Nephron (organoid): Measurements from ENCODE around the gene ZBP1.

Source experiments
- H3K27ac Mint-ChIP-seq, 3 experiments: 2 replicates each; pipeline ENCODE4 v1.8.0; 2020; ENCODE audit warnings: mixed read lengths in 3 of 3, mild to moderate bottlenecking in 2 of 3, moderate library complexity in 1 of 3
- H3K27me3 Mint-ChIP-seq: 2 replicates; pipeline ENCODE4 v1.8.0; 2021; ENCODE audit warnings: low read depth, mild to moderate bottlenecking, moderate library complexity, mixed read lengths
- H3K36me3 Mint-ChIP-seq: 2 replicates; pipeline ENCODE4 v1.8.0; 2020; ENCODE audit warnings: low read depth, mixed read lengths
- H3K4me1 Mint-ChIP-seq: 2 replicates; pipeline ENCODE4 v1.8.0; 2020; ENCODE audit warnings: mixed read lengths
- H3K4me3 Mint-ChIP-seq, 3 experiments: 2 replicates each; pipeline ENCODE4 v1.8.0; 2020; ENCODE audit warnings: mild to moderate bottlenecking in 3 of 3, mixed read lengths in 3 of 3, moderate library complexity in 2 of 3
- H3K9me3 Mint-ChIP-seq: 2 replicates; pipeline ENCODE4 v1.8.0; 2020; ENCODE audit warnings: mixed read lengths
- CTCF ChIP-seq, 3 experiments: fragments of 200-600 bp; sonication (generic); IDR thresholded peaks; one replicate each; pipeline ENCODE4 v1.5.0; 2021; ENCODE audit warnings: antibody characterized with exemption in 3 of 3; ENCODE audit not compliant: unreplicated experiment in 3 of 3

Gene ZBP1

GRCh38 chr20:57561356-57562279 lies 58.6 kb downstream of the ZBP1 start:
- peak overlapping the region in 1 of 3 experiments; percentile 10 for H3K4me3 Mint-ChIP-seq
- H3K9me3 Mint-ChIP-seq: no peaks in the 10 kb centered on the region
- no peak for TF ChIP-seq CTCF (IDR thresholded peaks at IDR 0.05; ENCODE audit: unreplicated experiment in 3 of 3)
- H3K36me3 Mint-ChIP-seq: peaks cover 13% of the 10 kb centered on the region
- peaks cover 12% of the 10 kb centered on the region for H3K4me1 Mint-ChIP-seq
- peaks cover 51% of the 10 kb centered on the region for H3K27me3 Mint-ChIP-seq
- peak overlapping the region in 1 of 3 experiments; percentile 89 for H3K27ac Mint-ChIP-seq

- H3K9me3 Mint-ChIP-seq: no peaks in the 10 kb centered on the region
- peak within 1 kb of the TSS in 2 of 3 experiments; percentile 49 to 74 for H3K4me3 Mint-ChIP-seq
- TF ChIP-seq CTCF (IDR thresholded peaks at IDR 0.05; ENCODE audit: unreplicated experiment in 3 of 3): no peak
- H3K36me3 Mint-ChIP-seq: peaks cover 13% of the 10 kb centered on the region
- H3K27ac Mint-ChIP-seq: peak within 1 kb of the TSS in 2 of 3 experiments; percentile 68 to 89
- peaks cover 12% of the 10 kb centered on the region for H3K4me1 Mint-ChIP-seq
- H3K27me3 Mint-ChIP-seq: peaks cover 55% of the 10 kb centered on the region
Observed at GRCh38 chr20:57560554-57561355, 59.5 kb downstream of the ZBP1 start, which contains the start of gene PCK1. TSS of gene PCK1 (plus strand) at chr20:57561110. CDS start at chr20:57561412, 302 bp downstream.

- H3K4me1 Mint-ChIP-seq: peaks cover 12% of the 10 kb centered on the region
- no peak for TF ChIP-seq CTCF (IDR thresholded peaks at IDR 0.05; ENCODE audit: unreplicated experiment in 3 of 3)
- H3K27me3 Mint-ChIP-seq: peaks cover 62% of the 10 kb centered on the region
- H3K27ac Mint-ChIP-seq: peak overlapping the region in 1 of 3 experiments; percentile 89
- H3K4me3 Mint-ChIP-seq: no peak overlapping the region
- peaks cover 12% of the 10 kb centered on the region for H3K36me3 Mint-ChIP-seq
- H3K9me3 Mint-ChIP-seq: no peaks in the 10 kb centered on the region
Observed at GRCh38 chr20:57559658-57560553, 60.3 kb downstream of the ZBP1 start.

- Mint-ChIP-seq H3K4me3 (no peak overlapping the region), H3K36me3 (peaks cover 8% of the 10 kb centered on the region), H3K27ac (no peak overlapping the region), H3K4me1 (peaks cover 12% of the 10 kb centered on the region), H3K27me3 (peaks cover 64% of the 10 kb centered on the region), H3K9me3 (no peaks in the 10 kb centered on the region)
- no peak for TF ChIP-seq CTCF (IDR thresholded peaks at IDR 0.05; ENCODE audit: unreplicated experiment in 3 of 3)
Observed at GRCh38 chr20:57559289-57559634, 61.0 kb downstream of the ZBP1 start.

GRCh38 chr20:57558614-57559288 lies 61.5 kb downstream of the ZBP1 start:
- TF ChIP-seq CTCF (IDR thresholded peaks at IDR 0.05; ENCODE audit: unreplicated experiment in 3 of 3): no peak
- peaks cover 12% of the 10 kb centered on the region for H3K4me1 Mint-ChIP-seq
- H3K9me3 Mint-ChIP-seq: no peaks in the 10 kb centered on the region
- peaks cover 64% of the 10 kb centered on the region for H3K27me3 Mint-ChIP-seq
- no peak overlapping the region for H3K4me3 Mint-ChIP-seq
- no peak overlapping the region for H3K27ac Mint-ChIP-seq
- peaks cover 8% of the 10 kb centered on the region for H3K36me3 Mint-ChIP-seq
